IMR-90 (cell line): ENCODE measurements around the gene MRAP.

Source experiments
- CTCF ChIP-seq: conservative IDR thresholded peaks from 2 replicates; pipeline ENCODE4 v1.5.1; 2012; ENCODE audit warnings: mild to moderate bottlenecking, low read depth, low read length, improper control_type of control experiment
- MAZ ChIP-seq: IDR thresholded peaks from 2 replicates; pipeline ENCODE4 v1.6.1; 2012; ENCODE audit warnings: low read depth, mild to moderate bottlenecking, low read length, improper control_type of control experiment, moderate library complexity, borderline replicate concordance
- MXI1 ChIP-seq: IDR thresholded peaks from 2 replicates; pipeline ENCODE4 v1.6.1; 2012; ENCODE audit warnings: low read depth, mild to moderate bottlenecking, low read length, moderate library complexity, borderline replicate concordance
- POLR2A ChIP-seq: IDR thresholded peaks from 2 replicates; pipeline ENCODE4 v1.6.1; 2012; ENCODE audit warnings: mild to moderate bottlenecking, low read depth, low read length

- TF ChIP-seq CTCF: no peak
- TF ChIP-seq POLR2A: no peak
- no peak for TF ChIP-seq MXI1
- TF ChIP-seq MAZ: no peak
Measured at GRCh38 chr21:32278103-32278502, 20.6 kb upstream of the MRAP start.
